ENCODE results near the gene PHACTR3. TPM values are rescaled to one million over a fixed set of nuclear protein-coding genes. Genes with fewer than 3 reads are reported as not detected.
A peak's percentile ranks its signal among the peaks of the same experiment; 100 is the strongest.

The PHACTR3 gene
- total RNA-seq, 4 donors from 2014 or later, result 5.4 to 15.9 (median 10.0) TPM

- TF ChIP-seq EP300 (IDR thresholded peaks at IDR 0.05) (peak in 1 of 2 donors; percentile 39), CTCF (IDR thresholded peaks at IDR 0.05) (no peak)
- H3K27ac ChIP-seq, result no peak overlapping the region
- H3K9me3 ChIP-seq, result no peaks in the 10 kb centered on the region
- no peaks in the 10 kb centered on the region for H3K4me1 ChIP-seq
- no peaks in the 10 kb centered on the region for H3K36me3 ChIP-seq
- no peak overlapping the region for H3K4me3 ChIP-seq
- 54 to 57% methylated on average over 5 of the region's 5 CpGs for WGBS, 2 donors
- H3K27me3 ChIP-seq, result peaks cover 0 to 22% of the 10 kb centered on the region in 2 donors
- peak in 1 of 2 donors; percentile 11 for DNase-seq (ENCODE audit: low spot score in 2 of 2)
Measured at GRCh38 chr20:59723108-59723500, 118.8 kb downstream of the PHACTR3 start.

- 86 to 89% methylated on average over 19 of the region's 19 CpGs for whole genome bisulfite sequencing, 2 donors
- peaks cover 0 to 18% of the 10 kb centered on the region in 2 donors for H3K27me3 ChIP-seq
- no peak for TF ChIP-seq CTCF (IDR thresholded peaks at IDR 0.05)
- TF ChIP-seq EP300 (IDR thresholded peaks at IDR 0.05), result no peak
- no peak for TF ChIP-seq POLR2A (IDR thresholded peaks at IDR 0.05)
- no peaks in the 10 kb centered on the region for H3K9me3 ChIP-seq
- no peak for DNase-seq (ENCODE audit: low spot score in 2 of 2)
- H3K4me3 ChIP-seq, result no peak overlapping the region
- H3K27ac ChIP-seq, result no peak overlapping the region
- H3K36me3 ChIP-seq, result no peaks in the 10 kb centered on the region
- no peaks in the 10 kb centered on the region for H3K4me1 ChIP-seq
Measured at GRCh38 chr20:59723607-59724456, 119.5 kb downstream of the PHACTR3 start.

- Histone ChIP-seq H3K9me3 (no peaks in the 10 kb centered on the region), H3K4me1 (no peaks in the 10 kb centered on the region), H3K4me3 (no peak overlapping the region), H3K36me3 (no peaks in the 10 kb centered on the region), H3K27me3 (peaks cover 0 to 18% of the 10 kb centered on the region in 2 donors), H3K27ac (no peak overlapping the region)
- no peak for TF ChIP-seq POLR2A (IDR thresholded peaks at IDR 0.05)
- TF ChIP-seq CTCF (IDR thresholded peaks at IDR 0.05), result no peak
- no peak for TF ChIP-seq EP300 (IDR thresholded peaks at IDR 0.05)
- 67 to 77% methylated on average over 10 of the region's 10 CpGs for WGBS, 2 donors
- DNase-seq (ENCODE audit: low spot score in 2 of 2), result no peak
Measured at GRCh38 chr20:59724457-59725366, 120.4 kb downstream of the PHACTR3 start.

- no peaks in the 10 kb centered on the region for H3K9me3 ChIP-seq
- H3K27ac ChIP-seq, result no peak overlapping the region
- H3K36me3 ChIP-seq, result no peaks in the 10 kb centered on the region
- peaks cover 0 to 16% of the 10 kb centered on the region in 2 donors for H3K27me3 ChIP-seq
- H3K4me3 ChIP-seq, result no peak overlapping the region
- WGBS, 2 donors, result 74 to 78% methylated on average over 8 of the region's 8 CpGs
- DNase-seq (ENCODE audit: low spot score in 2 of 2), result no peak
- TF ChIP-seq POLR2A (IDR thresholded peaks at IDR 0.05) (no peak), EP300 (IDR thresholded peaks at IDR 0.05) (no peak), CTCF (IDR thresholded peaks at IDR 0.05) (no peak)
- no peaks in the 10 kb centered on the region for H3K4me1 ChIP-seq
Measured at GRCh38 chr20:59725476-59726280, 121.3 kb downstream of the PHACTR3 start.

Measured in tibial nerve (tissue), 4 donors.